ENCODE data around the gene MS4A6A.
"Not testable (repeated sequence)": the region's sequence is repeated elsewhere in the genome, so short reads cannot be mapped to it uniquely, and the experiment has no call there.

Gene MS4A6A

DNA sequence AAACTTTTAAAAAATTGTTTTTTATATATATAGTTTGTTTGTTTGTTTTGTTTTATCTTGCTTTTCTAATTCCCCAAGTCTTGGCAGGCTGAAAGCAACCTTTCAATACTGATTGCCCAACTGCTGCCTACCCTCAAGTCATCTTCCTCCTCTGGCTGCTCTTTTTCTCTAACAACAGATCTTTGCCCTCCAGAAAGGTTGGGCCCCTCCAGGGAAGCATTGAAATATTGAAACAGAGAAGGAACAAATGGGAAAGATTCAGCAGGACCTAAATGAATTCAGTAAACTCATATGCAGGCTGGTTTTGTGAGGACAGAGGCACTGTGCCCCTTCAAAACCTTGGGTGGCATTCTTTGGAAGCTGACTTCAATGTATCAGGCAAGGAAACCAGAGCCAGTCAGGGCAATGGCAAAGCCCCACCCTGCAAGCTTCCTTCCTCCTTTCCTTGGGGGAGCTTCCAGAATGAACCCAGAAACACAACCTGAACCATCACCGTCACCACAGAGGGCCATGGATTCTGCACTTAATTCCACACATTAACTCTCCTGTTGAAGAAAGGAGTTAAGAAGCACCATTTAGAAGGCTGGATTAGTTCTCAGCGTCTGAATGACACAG, 815 bp upstream of the MS4A6A start:
- no peak for DNase-seq

DNA sequence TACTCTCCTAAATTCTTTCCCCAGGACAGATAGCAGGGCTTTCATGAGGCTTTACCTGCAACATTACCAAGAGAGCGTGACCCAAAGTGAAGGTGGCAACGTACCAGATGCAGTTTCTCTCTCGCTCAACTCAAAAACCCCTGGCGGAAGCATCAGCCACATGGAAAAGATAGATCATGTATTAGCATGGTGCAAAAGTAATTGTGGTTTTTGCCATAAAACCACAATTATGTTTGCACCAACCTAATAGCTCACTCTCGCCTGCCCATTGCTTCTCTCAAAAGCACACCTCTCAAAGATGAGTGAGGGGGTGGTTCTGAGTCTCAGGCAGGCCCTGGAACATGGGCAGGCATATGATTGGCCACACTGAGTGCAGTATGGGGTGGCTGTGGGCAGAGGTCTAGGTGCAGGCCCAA, 7.0 kb downstream of the MS4A6A start:
- DNase-seq: no peak

DNA sequence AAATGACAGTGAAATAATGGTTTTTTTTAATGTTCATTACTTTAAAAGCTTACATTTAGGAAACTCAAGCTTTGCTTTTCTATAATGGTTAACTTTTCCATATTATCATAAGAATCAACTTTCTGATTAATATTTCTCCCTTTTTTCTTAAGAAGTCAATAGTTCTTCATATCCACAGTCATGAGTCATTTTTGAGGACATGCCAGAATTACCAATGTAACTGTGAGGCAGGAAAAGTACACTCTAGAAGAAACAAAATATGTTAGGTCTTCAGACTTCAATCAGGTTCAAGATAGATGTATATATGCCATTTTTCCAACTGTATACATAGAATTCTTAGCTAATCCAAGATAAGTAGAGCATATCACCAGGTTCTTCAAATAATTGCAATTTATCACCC, 10.9 kb downstream of the MS4A6A start:
- no peak for DNase-seq

DNA sequence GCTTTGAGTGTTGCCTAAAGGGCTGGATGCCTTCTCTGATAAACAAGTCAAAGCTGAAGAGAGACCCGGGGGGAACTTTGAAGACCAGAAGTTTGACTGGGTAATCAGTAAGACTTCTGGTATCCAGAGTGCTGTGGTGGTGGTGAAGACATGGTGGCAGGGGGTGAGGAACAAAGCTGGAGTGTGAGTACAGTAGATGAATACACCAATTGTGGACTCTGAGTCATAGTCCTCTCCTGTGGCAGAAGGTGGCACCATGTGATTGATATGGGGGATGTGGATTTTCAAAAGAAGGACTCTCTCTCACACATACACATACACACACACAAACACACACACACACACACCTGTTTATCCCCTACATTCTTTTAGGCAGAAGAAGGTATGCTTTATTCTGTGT, 12.3 kb downstream of the MS4A6A start:
- DNase-seq: no peak

DNA sequence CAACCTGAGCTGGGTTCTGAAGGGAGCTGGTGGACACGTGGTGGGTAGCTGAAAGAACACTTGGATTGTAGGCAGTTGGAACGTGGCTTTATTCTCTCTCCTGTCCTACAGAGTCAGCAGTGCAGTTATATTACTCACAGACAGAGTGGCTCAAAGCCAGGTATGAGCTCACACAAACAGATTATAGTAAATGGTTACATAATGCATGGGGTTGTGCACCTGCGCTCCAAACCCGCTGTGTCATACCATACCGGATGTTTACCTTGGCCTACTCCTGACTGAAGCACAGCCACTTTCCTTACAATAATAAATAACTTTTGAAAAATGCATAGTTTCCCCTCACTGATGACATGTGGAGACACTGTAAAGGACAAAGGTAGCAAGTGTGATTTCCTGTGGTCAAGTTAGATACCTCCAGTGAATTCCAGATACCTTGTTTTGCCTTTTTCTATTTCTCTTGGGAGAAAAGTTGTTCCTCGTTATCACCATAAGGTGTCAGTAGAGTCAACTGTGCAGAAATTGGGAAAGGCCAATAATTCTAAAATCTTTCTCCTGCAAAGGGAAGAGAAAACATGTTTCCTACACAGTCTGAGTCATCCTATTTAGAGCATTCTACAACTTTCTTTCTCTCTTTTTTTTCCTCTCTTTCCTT, 13.5 kb downstream of the MS4A6A start:
- DNase-seq: no peak

DNA sequence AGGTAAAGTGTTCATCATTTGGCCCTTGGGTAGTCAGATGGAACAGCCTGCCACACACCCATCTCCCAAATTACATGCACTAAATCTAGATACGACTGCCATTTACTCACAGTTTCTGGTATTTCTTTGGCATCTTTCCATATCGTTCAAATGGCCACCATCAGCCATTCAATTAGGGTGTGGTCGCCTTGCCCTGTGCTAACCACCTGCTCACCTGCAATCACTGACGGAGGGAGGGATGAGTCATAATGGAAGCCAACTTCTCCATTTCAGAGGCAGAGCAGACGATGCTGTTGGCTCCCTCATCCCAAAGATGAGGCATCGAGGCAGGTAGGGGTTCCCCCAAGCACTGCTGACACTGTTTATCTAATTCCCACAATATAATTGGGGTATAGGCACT, 14.6 kb downstream of the MS4A6A start:
- peak; percentile 10 for DNase-seq

DNA sequence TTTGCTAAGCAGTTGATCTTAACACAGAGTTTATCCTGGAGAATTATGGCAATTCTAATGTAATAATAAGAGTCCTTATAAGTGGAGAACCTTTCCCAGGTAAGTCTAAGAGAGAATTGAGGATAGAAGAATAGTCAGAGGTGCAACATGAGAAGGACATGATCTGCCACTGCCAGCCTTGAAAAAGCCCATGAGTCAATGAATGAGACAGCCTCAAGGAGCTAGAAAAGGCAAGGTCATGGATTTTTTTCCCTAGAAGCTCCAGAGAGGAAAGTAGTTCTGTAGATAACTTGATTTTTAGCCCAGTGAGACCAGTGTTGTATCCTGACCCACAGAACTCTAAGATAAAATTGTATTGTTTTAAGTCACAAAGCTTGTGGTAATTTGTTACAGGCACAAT, 16.9 kb downstream of the MS4A6A start:
- no peak for DNase-seq

DNA sequence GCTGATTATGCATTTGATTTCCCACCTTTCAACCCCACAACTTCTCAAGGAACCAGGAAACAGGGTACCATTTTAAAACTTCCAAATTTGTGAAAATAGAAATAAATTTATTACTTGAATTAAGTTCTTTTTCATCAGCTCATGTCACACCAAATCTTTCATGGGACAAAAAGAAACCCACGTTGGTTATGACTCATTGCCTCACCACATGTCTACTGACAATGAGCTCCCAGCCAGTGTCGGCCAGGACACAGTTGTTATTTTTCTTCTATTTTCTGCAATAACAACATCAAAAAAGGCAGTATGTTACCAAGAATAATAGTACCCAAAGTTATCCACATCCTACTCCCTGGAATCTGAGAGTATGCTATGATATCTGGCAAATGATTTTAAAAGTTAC, 17.3 kb downstream of the MS4A6A start:
- no peak for DNase-seq

DNA sequence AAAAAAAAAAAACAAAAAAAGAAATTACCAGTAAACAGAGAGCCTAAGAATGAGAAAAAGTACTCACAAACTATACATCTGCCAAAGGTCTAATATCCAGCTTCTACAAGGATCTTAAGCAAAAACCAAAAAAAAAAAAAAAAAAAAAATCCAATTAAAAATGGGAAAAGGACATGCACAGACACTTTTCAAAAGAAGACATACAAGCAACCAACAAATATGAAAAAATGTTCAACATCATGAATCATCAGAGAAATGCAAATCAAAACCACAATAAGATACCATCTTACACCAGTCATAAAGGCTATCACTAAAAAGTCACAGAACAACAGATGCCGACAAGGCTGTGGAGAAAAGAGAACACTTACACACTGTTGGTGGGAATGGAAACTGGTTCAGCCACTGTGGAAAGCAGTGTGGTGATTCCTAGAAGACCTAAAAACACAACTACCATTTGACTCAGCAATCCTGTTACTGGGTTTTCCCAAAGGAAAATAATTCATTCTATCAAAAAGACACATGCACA, 18.3 kb downstream of the MS4A6A start:
- DNase-seq: no peak

DNA sequence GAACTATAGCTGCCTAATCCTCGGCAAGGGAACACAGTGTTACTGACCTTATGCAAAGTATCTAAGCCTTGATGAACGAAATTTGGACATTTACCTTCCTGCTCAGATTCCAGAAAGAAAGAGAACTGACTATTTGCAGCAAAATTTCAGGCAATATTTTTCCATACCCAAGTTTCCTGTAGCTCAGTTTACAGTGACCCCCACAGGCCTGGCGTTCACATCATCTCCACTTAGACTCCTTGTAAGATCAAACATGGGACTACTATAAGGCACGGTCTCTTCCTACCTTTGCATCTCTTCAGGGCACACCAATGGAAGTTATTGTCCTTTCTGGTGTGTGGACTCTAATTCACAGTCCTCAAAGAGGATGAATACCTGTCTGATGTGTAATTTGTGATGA, 21.1 kb downstream of the MS4A6A start:
- DNase-seq: no peak

DNA sequence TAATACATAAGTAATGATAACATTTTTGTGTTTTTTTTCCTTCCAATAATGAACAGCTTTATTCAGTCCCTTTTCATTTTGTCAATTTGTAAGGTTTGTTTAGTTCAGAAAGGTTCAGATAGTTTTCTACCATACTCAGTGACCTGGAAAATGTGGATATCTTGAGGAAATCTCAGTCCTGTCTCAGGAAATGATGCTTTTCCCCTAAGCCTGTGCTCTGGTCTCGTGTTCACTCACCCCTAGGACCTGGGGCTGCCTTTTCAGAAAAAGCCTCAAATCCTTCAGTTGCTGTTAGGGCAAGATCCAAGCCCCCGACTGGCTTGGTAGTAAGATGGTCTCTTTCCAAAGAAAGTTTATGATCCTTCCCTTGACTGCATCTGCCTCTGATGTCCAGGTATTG, 21.8 kb downstream of the MS4A6A start:
- DNase-seq: no peak

DNA sequence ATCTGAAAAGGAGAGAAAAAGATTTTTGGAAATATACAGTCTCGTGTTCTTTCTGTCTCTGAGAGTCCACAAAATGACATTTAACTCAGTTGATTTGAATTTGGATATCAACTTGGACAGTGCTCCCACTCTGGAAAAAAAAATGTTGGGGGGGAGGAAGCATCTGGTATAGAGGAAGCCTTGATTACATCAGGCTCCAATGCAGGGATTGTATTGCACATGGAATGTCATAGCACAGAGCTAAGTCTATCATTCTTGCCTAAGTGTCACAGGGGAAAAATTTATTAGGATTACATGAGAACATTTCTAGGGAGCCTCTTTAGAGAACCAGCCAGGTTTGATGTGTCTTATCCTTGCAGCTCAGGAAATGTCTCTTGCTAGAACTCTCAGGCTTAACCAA, 23.0 kb downstream of the MS4A6A start:
- DNase-seq: no peak

DNA sequence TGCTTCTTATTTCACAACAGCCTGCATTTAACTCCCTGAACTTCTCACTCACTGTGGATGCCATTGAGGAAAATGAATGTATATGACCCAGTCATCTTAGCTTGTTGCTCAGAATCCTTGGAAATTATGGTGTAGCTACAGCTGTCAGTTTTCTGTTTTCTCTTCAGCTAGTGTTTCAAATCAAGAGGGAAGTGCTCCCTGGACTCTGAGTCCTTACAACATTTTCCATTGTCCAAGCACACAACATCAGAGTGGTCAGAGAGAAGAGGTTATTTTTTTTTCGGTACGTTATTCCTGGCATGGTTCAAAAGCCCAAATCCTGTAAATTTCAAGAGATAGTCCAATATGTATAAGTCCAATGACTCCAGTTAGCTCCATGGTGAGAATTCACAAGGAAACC, 23.6 kb downstream of the MS4A6A start:
- DNase-seq: no peak

DNA sequence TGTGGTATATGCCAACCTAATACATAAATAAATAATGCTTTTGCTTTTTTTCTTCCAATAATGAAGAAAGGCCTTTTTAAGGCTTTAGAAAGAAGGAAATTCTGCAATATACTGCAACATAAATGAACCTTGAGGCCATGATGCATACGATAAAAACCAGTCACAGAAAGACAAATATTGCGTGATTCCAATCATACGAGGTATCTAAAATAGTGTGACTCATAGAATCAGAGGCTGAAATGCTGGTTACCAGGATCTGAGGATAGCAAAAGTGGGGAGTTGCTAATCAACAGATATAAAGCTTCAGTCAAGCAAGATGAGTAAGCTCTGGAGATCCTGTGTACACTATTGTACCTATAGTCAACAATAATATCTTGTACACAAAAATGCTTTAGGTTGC, 24.2 kb downstream of the MS4A6A start:
- DNase-seq: no peak

DNA sequence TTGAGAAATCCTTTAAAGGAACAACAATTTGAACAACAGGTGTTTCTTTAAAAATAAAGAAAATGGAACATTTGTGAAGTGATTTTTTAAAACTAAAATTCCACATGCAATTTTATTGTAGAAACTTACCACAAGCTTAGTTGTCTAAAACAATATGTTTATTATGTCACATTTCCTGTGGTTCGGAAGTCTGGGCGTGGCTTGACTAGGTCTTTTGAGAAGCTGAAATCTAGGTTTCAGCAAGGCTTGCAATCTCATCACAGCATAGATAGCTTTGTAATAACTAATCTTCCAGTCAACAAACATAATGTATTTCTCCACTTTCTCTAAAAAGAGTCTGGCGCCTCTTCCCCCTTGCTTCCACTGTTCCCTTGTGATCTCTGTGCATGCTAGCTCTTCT, 27.0 kb downstream of the MS4A6A start:
- DNase-seq: no peak

DNA sequence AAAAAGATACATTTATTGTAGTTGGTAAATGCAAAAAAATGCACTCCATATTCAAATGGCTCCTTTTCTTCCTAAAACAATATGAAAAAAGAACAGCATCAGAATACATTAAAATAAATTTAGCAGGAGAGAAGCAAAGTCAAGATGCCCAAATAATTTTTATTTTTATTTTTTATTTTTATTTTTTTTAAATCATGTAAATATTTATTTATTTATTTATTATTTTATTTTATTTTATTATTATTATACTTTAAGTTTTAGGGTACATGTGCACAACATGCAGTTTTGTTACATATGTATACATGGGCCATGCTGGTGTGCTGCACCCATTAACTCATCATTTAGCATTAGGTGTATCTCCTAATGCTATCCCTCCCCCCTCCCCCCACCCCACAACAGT, 30.2 kb downstream of the MS4A6A start:
- not testable (repeated sequence) for DNase-seq

DNA sequence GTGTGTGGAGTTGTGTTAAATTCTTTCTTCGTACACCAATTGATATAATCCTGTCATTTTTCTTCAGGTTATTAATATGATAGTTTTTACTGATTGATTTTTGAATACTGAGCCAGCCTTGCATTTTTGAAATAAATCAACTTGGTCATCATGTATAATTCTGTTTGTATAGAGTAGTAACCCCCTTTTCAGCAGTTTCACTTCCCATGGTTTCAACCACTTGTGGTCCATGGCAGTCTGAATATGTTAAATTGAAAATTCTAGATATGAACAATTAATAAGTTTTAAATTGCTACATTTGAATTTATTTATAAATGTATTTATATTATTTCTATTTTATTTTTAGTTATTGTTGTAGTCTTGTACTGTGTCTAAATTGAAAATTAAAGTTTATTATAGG, 32.6 kb downstream of the MS4A6A start:
- no peak for DNase-seq

DNA sequence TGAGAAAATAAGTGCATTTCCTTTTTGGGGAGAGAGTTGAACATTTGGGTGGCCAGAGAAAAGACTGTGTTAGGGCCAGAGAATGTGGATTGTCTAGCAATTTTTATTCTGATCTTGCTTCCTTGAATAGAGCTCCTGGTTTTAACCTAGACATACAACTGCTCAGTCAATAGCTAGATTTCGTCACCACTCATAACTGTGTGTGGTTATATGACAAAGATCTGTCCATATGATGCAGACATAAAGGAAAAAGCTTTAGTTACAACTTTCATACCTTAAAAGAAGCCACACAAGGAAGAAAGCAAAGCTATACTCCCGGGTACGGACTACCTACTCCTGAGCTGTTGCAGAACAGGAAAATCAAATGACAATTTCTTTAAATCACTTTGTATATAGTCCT, 37.2 kb downstream of the MS4A6A start:
- DNase-seq: no peak

DNA sequence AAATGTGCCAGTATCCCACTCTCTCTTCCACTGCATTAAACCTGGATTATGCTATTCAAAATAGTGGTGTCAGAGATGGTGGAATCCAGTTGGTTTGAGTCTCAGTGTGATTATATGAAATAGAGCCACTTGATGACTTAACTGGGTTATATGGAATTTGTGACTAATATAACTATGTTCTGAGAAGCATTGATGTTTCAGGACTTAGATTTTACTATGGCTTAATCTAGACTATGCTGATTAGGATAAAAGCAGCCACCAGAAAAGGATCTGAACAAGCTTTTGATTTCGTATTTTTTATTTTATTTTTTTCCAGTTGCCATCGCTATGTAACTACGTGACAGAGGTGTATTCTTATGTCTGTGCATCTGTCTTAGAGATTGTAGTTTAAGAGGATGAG, 39.1 kb downstream of the MS4A6A start:
- DNase-seq: no peak

DNA sequence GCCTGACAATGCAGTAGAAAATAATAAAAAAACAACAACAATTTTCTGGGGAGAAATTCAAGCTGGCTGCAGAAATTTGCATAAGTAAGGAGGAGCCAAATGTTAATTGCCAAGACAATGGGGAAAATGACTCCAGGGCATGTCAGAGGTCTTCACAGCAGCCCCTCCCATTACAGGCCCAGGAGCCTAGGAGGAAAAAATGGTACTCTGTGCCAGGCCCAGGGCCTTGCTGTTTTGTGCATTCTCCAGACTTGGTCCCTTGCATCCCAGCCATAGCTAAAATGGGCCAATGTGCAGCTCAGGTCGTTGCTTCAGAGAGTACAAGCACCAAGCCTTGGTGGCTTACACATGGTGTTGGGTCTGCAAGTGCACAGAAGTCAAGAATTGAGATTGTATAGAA, 49.0 kb downstream of the MS4A6A start:
- no peak for DNase-seq

DNA sequence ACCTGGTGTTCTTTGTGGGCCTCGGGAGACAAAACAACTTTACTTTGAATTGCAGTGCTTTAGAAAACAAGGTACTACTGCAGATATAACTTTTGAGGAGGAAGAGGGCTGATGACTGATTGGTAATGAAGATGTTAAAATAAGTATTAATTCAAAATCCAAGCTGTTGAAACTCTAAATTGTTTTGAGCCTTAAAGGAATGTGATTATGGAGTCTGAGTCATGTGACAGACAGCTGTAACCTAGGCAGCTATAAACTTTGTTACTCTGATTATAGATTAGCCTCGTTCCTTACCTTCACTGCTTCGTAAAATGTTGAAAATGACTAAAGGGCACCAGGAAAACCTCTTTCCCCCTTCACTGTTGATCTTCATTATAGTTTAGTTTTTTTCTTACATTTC, 51.0 kb downstream of the MS4A6A start:
- DNase-seq: no peak

DNA sequence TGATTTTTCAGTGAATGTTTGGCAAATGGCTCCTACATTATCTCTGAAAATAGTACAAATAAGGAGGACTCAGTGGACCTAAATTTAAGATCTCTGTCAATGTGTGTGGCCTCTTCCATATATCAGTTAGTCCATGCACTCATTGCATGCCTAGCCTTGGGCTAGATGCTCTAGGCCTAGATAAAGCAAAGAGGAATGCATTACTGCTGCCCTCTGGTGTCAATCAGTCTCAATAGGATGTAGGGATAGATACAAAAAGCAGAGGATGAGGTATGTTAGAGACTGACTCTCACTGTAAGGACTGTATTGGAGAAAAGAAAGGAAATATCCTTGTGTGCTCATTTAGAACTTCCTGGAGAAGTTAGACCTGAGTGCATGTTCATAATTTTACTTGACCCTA, 52.4 kb downstream of the MS4A6A start:
- DNase-seq: no peak

DNA sequence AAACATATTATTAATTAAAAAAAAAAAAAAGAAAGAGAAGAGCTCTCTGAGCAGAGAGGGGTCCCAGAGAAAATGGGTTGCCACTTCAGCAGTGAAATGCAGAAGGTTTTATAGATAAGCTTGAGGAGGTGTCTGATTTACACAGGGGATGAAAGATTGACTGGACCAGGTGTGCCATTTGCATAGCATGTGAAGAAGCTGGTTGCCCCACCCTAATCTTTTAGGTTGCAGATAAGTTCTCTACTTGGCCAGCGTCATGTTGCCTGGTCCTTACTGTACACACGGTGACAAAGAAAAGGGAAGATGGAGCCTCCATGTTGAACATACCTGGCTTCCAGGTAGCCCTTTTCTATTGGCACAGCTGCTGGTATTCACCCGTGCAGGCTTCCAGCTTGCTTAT, 53.0 kb downstream of the MS4A6A start:
- DNase-seq: no peak

DNA sequence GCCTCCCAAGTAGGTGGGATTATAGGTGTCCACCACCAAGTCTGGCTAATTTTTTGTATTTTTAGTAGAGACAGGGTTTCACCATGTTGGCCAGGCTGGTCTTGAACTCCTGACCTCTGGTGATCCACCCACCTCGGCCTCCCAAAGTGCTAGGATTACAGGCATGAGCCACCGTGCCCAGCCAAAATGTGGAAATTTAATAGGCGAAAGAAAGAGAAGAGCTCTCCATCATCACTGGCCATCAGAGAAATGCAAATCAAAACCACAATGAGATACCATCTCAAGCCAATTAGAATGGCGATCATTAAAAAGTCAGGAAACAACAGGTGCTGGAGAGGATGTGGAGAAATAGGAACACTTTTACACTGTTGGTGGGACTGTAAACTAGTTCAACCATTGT, 54.0 kb downstream of the MS4A6A start:
- not testable (repeated sequence) for DNase-seq

DNA sequence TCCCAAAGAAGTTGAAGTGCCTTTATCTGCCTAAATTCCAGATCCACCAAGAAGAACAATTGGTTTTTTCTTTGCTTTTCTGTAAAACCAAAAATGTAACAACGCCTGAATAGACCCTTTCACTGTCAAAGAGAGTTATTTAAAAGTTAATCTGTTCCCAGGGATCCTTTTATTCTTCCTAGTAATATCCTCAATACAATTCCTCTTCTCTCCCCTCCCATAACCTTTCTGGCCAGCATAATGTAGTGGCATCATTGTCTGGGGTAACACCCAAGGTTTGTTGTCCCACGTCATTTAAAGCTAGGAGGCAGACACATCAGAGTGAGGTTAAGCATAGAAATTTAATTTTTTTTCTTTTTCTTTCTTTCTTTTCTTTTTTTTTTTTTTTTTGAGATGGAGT, 54.5 kb downstream of the MS4A6A start:
- DNase-seq: no peak
